A549 (cell line): ENCODE measurements around the gene JAGN1. TPM values are rescaled to one million over a fixed set of nuclear protein-coding genes. Genes with fewer than 3 reads are reported as not detected.

Experiments used
- ATAC-seq, 2 experiments: fragments of 200-7000 bp in 1 of 2; fragments of >200 bp in 1 of 2; cut with Nextera tagmentation in 1 of 2; cut with Tn5 transposase in 1 of 2; 3 replicates each; pipeline versions ENCODE4 v1.8.0 to v1.9.1; 2018 to 2020; ENCODE audit warnings: mild to moderate bottlenecking in 1 of 2, moderate library complexity in 1 of 2
- CTCF ChIA-PET: fragments of 300-600 bp; sonication (Branson Sonifier 250); formaldehyde crosslinking; extraction: SDS; loops from one replicate; lab custom pipeline; 2021; ENCODE audit warnings: antibody characterized with exemption, inconsistent platforms; lab: Yijun Ruan, JAX
- POLR2A ChIA-PET: fragments of 350-600 bp; formaldehyde crosslinking; extraction: SDS; loops from one replicate; lab custom pipeline; 2021; ENCODE audit warnings: antibody characterized with exemption, inconsistent platforms; lab: Yijun Ruan, JAX
- DNase-seq, 2 experiments: peaks; one replicate each; pipeline versions ENCODE4 v3.0.0 to v3.0.0-alpha.2; 2011 to 2016; ENCODE audit warnings: low read depth in 1 of 2, low spot score in 1 of 2
- FAIRE-seq: peaks from 2 replicates; lab custom pipeline; 2011; peaks lifted over from hg19 to GRCh38; lab: Jason Lieb, UNC
- H3K27ac ChIP-seq, 2 experiments: fragments of >200 bp; sonication (Bioruptor Twin); formaldehyde crosslinking; 3 replicates each; pipeline ENCODE4 v1.5.1; 2016 to 2017
- H3K4me1 ChIP-seq: fragments of >200 bp; sonication (Bioruptor Twin); formaldehyde crosslinking; 3 replicates; pipeline ENCODE4 v1.6.1; 2016
- H3K4me2 ChIP-seq: fragments of >200 bp; sonication (Bioruptor Twin); formaldehyde crosslinking; 3 replicates; pipeline ENCODE4 v1.6.1; 2016
- H3K4me3 ChIP-seq: fragments of >200 bp; sonication (Bioruptor Twin); formaldehyde crosslinking; 3 replicates; pipeline ENCODE4 v1.5.1; 2016
- H3K9me3 ChIP-seq: fragments of >200 bp; sonication (Bioruptor Twin); formaldehyde crosslinking; 3 replicates; pipeline ENCODE4 v1.6.1; 2016
- BCL3 ChIP-seq: fragments of >200 bp; sonication (Bioruptor Twin); formaldehyde crosslinking; IDR thresholded peaks from 3 replicates; pipeline ENCODE4 v1.6.1; 2016
- BHLHE40 ChIP-seq: IDR thresholded peaks from 2 replicates; pipeline ENCODE4 v1.6.1; 2012; ENCODE audit warnings: low read depth, low read length, inconsistent platforms
- CBX2 ChIP-seq: fragments of 200-600 bp; sonication (generic); IDR thresholded peaks from 2 replicates; pipeline ENCODE4 v1.6.1; 2016; ENCODE audit warnings: low read depth, mild to moderate bottlenecking, borderline replicate concordance
- CBX8 ChIP-seq: fragments of 200-600 bp; sonication (generic); IDR thresholded peaks from 2 replicates; pipeline ENCODE4 v1.6.1; 2016
- CTCF ChIP-seq: fragments of >200 bp; sonication (Bioruptor Twin); formaldehyde crosslinking; IDR thresholded peaks from 3 replicates; pipeline ENCODE4 v1.5.1; 2016
- E2F6 ChIP-seq: IDR thresholded peaks from 2 replicates; pipeline ENCODE4 v1.6.1; 2012; ENCODE audit warnings: low read depth, borderline replicate concordance
- ELK1 ChIP-seq: fragments of 150-350 bp; IDR thresholded peaks from 2 replicates; pipeline ENCODE4 v1.6.1; 2014; ENCODE audit warnings: low read depth, mild to moderate bottlenecking, low read length
- EP300 ChIP-seq, 2 experiments: fragments of >200 bp; sonication (Bioruptor Twin); formaldehyde crosslinking; IDR thresholded peaks; 2 replicates in 1 of 2; 3 replicates in 1 of 2; pipeline ENCODE4 v1.6.1; 2016 to 2017
- ESRRA ChIP-seq: fragments of 150-350 bp; IDR thresholded peaks from 2 replicates; pipeline ENCODE4 v1.6.1; 2014; ENCODE audit warnings: mild to moderate bottlenecking, low read length, borderline replicate concordance
- FOSL2 ChIP-seq, 2 experiments: fragments of 450-650 bp in 1 of 2; fragments of >200 bp in 1 of 2; sonication (Bioruptor Twin) in 1 of 2; formaldehyde crosslinking; IDR thresholded peaks; 2 replicates each; pipeline versions ENCODE4 v1.5.0 to v1.6.1; 2016 to 2020; ENCODE audit warnings: mild to moderate bottlenecking in 1 of 2, moderate library complexity in 1 of 2
- HDAC2 ChIP-seq: fragments of 200-600 bp; sonication (generic); IDR thresholded peaks from 2 replicates; pipeline ENCODE4 v1.6.1; 2016
- HES2 ChIP-seq: fragments of >200 bp; sonication (Bioruptor Twin); formaldehyde crosslinking; IDR thresholded peaks from 2 replicates; pipeline ENCODE4 v1.6.1; 2016
- HEYL ChIP-seq: fragments of 250-450 bp; sonication (Bioruptor Pico); IDR thresholded peaks from 2 replicates; pipeline ENCODE4 v1.8.0; 2021; ENCODE audit warnings: mild to moderate bottlenecking, moderate library complexity
- JUN ChIP-seq, 2 experiments: fragments of >200 bp; sonication (Bioruptor Twin); formaldehyde crosslinking; IDR thresholded peaks; 2 replicates in 1 of 2; 3 replicates in 1 of 2; pipeline ENCODE4 v1.6.1; 2016 to 2017
- JUNB ChIP-seq: fragments of >200 bp; sonication (Bioruptor Twin); formaldehyde crosslinking; IDR thresholded peaks from 2 replicates; pipeline ENCODE4 v1.6.1; 2016
- KDM1A ChIP-seq: fragments of 200-600 bp; sonication (generic); IDR thresholded peaks from 2 replicates; pipeline ENCODE4 v1.6.1; 2016; ENCODE audit warnings: low read depth, mild to moderate bottlenecking
- MYC ChIP-seq: IDR thresholded peaks from 2 replicates; pipeline ENCODE4 v1.6.1; 2012; ENCODE audit warnings: mild to moderate bottlenecking, inconsistent platforms, low read length, improper control_type of control experiment, borderline replicate concordance
- NFE2L2 ChIP-seq: fragments of 150-350 bp; conservative IDR thresholded peaks from 2 replicates; pipeline ENCODE4 v1.6.1; 2014; ENCODE audit warnings: low read length
- NPAS2 ChIP-seq: fragments of 250-450 bp; sonication (Bioruptor Pico); IDR thresholded peaks from 2 replicates; pipeline ENCODE4 v1.8.0; 2022; ENCODE audit warnings: mild to moderate bottlenecking, moderate library complexity, borderline replicate concordance
- NR3C1 ChIP-seq: fragments of >200 bp; sonication (Bioruptor Twin); formaldehyde crosslinking; IDR thresholded peaks from 3 replicates; pipeline ENCODE4 v1.6.1; 2017
- PBX3 ChIP-seq: IDR thresholded peaks from 2 replicates; pipeline ENCODE4 v1.6.1; 2012
- POLR2A ChIP-seq: IDR thresholded peaks from 2 replicates; pipeline ENCODE4 v1.6.1; 2012; ENCODE audit warnings: mild to moderate bottlenecking, low read length
- POLR2AphosphoS2 ChIP-seq: conservative IDR thresholded peaks from 2 replicates; pipeline ENCODE4 v1.6.1; 2012; ENCODE audit warnings: low read length, improper control_type of control experiment, inconsistent platforms
- RAD21 ChIP-seq, 2 experiments: fragments of >200 bp in 1 of 2; sonication (Bioruptor Twin) in 1 of 2; formaldehyde crosslinking in 1 of 2; IDR thresholded peaks in 1 of 2; conservative IDR thresholded peaks in 1 of 2; 2 replicates in 1 of 2; 3 replicates in 1 of 2; pipeline ENCODE4 v1.6.1; 2012 to 2018; ENCODE audit warnings: inconsistent platforms in 1 of 2
- TFCP2L1 ChIP-seq: fragments of 250-450 bp; sonication (Bioruptor Pico); IDR thresholded peaks from 2 replicates; pipeline ENCODE4 v1.5.0; 2021; ENCODE audit warnings: mild to moderate bottlenecking
- TP53 ChIP-seq: fragments of 250-450 bp; sonication (Bioruptor Pico); IDR thresholded peaks from 2 replicates; pipeline ENCODE4 v1.5.0; 2021; ENCODE audit warnings: mild to moderate bottlenecking, moderate library complexity
- ZC3H11A ChIP-seq: fragments of 450-650 bp; IDR thresholded peaks from 2 replicates; pipeline ENCODE4 v1.6.1; 2014; ENCODE audit warnings: antibody characterized with exemption, mild to moderate bottlenecking
- WGBS: methylation state at CpG from one replicate; pipeline ENCODE4 v1.1.6; 2017; ENCODE audit errors: missing lambda C conversion rate; 5-methylcytosine and 5-hydroxymethylcytosine counted together
- polyA plus RNA-seq, 4 experiments: library from polyadenylated mRNA; depleted of rRNA in 3 of 4; stranded (reverse); fragments of >200 nt; fragmentation: RNase III in 1 of 4; extraction: RNeasy Plus Mini Kit Qiagen cat#74134 plus additional on column Dnase treatment in 1 of 4; gene quantifications; 2 replicates in 3 of 4; 3 replicates in 1 of 4; pipeline ENCODE4 v1.2.3, GENCODE V29; 2011 to 2017

The JAGN1 gene
- polyA plus RNA-seq, 2 of the 4 experiments (the other 2 are of a cell fraction): 48.6 to 63.2 TPM

- WGBS: 82% methylated on average over 8 of the region's 8 CpGs
- no peak overlapping the region for H3K27ac ChIP-seq
- FAIRE-seq: no peak
- peaks cover 8% of the 10 kb centered on the region; the same call in 2 of the 3 replicates for H3K4me1 ChIP-seq
- DNase-seq: no peak
- H3K4me2 ChIP-seq: no peak overlapping the region
- no peak overlapping the region for H3K4me3 ChIP-seq
- TF ChIP-seq CTCF: no peak
- TF ChIP-seq, all 56 proteins: peak for 0
- CTCF ChIA-PET: interaction anchor here (0.7 to 6.1 kb wide), 10 partner anchors 9 to 125 kb away, joined by 3 to 55 read pairs (median 4); partner anchors contain the start of gene CRELD1
- POLR2A ChIA-PET: interaction anchor here (1.5 kb wide), 1 partner anchor 93 kb away, joined by 4 read pairs; the partner anchor contains the start of gene CRELD1
- no peak for ATAC-seq
- H3K9me3 ChIP-seq: no peaks in the 10 kb centered on the region
Measured at GRCh38 chr3:9841015-9841414, 49.4 kb upstream of the JAGN1 start.

GRCh38 chr3:9843715-9844438, 46.5 kb upstream of the JAGN1 start, which contains the start of gene RPUSD3:
TSS of gene RPUSD3 (minus strand) at chr3:9844008. CDS start at chr3:9843990, 18 bp downstream.
- FAIRE-seq (no peak), DNase-seq (peak; percentile 95 to 99)
- no peak for TF ChIP-seq JUNB
- no peak for TF ChIP-seq NPAS2 (CRISPR knock-in tag)
- no peak for TF ChIP-seq CTCF
- TF ChIP-seq EP300 (IDR thresholded peaks at IDR 0.05): no peak
- 0 out of 2 replicates have a peak, but pooled peaks have one; percentile 46 for TF ChIP-seq TFCP2L1 (CRISPR knock-in tag)
- no peak for TF ChIP-seq HEYL (CRISPR knock-in tag)
- TF ChIP-seq BCL3: peak; percentile 67; the same call in 1 of the 3 replicates
- TF ChIP-seq HDAC2: no peak
- TF ChIP-seq ELK1: no peak
- no peak for TF ChIP-seq CBX8
- TF ChIP-seq RAD21 (conservative IDR thresholded peaks at IDR 0.05 in 1 of 2, IDR thresholded peaks at IDR 0.05 in 1 of 2): 0 out of 5 replicates have a peak, but pooled peaks of 1 of the 2 experiments have one; percentile 14
- no peak for TF ChIP-seq KDM1A
- TF ChIP-seq BHLHE40: peak; percentile 52; the same call in 1 of the 2 replicates
- peak; percentile 82 for TF ChIP-seq POLR2A
- no peak for TF ChIP-seq POLR2AphosphoS2
- TF ChIP-seq NFE2L2: no peak
- peak; percentile 46; the same call in 1 of the 2 replicates for TF ChIP-seq E2F6
- TF ChIP-seq PBX3: peak; percentile 99
- peak; percentile 77 for TF ChIP-seq JUN (IDR thresholded peaks at IDR 0.05)
- TF ChIP-seq CBX2: no peak
- no peak for TF ChIP-seq ESRRA
- TF ChIP-seq NR3C1: no peak
- TF ChIP-seq MYC: peak; percentile 52; the same call in 1 of the 2 replicates
- no peak for TF ChIP-seq TP53
- TF ChIP-seq HES2: no peak
- no peak for TF ChIP-seq ZC3H11A
- no peak for TF ChIP-seq FOSL2 (IDR thresholded peaks at IDR 0.05)
- TF ChIP-seq FOSL2 (CRISPR knock-in tag; IDR thresholded peaks at IDR 0.05): no peak

More at GRCh38 chr3:9843715-9844438, 46.5 kb upstream of the JAGN1 start, which contains the start of gene RPUSD3:
- Histone ChIP-seq H3K4me3 (peak within 1 kb of the TSS; percentile 79), H3K4me1 (peaks cover 11% of the 10 kb centered on the region; the same call in 2 of the 3 replicates), H3K27ac (peak within 1 kb of the TSS; percentile 85 to 89), H3K4me2 (peak within 1 kb of the TSS; percentile 66), H3K9me3 (no peaks in the 10 kb centered on the region)
- ChIA-PET POLR2A (interaction anchor here (0.7 to 2.3 kb wide), 6 partner anchors 40 to 103 kb away, joined by 3 to 11 read pairs (median 4); partner anchors contain the start of gene CRELD1), CTCF (interaction anchor here (0.7 to 6.1 kb wide), 6 partner anchors 20 to 128 kb away, joined by 3 to 55 read pairs (median 7); partner anchors contain the start of gene CRELD1)
- peak; percentile 95 to 98 for ATAC-seq
- WGBS: 2% methylated on average over 41 of the region's 42 CpGs
